ENCODE measurements around the gene CCM2L. TPM values are rescaled to one million over a fixed set of nuclear protein-coding genes. Genes with fewer than 3 reads are reported as not detected.

Gene CCM2L
- polyA plus RNA-seq, 2 of the 4 experiments (the other 2 are of a cell fraction): 0.05 to 0.18 TPM

- ATAC-seq (no peak), FAIRE-seq (no peak)
- CTCF ChIA-PET: interaction anchor here (0.6 to 2.8 kb wide), 3 partner anchors 27 to 146 kb away, joined by 3 to 10 read pairs (median 4); no protein-coding TSS in a partner anchor
These were observed 54.4 kb downstream of the CCM2L start for GRCh38 chr20:32064667-32065066.

DNA sequence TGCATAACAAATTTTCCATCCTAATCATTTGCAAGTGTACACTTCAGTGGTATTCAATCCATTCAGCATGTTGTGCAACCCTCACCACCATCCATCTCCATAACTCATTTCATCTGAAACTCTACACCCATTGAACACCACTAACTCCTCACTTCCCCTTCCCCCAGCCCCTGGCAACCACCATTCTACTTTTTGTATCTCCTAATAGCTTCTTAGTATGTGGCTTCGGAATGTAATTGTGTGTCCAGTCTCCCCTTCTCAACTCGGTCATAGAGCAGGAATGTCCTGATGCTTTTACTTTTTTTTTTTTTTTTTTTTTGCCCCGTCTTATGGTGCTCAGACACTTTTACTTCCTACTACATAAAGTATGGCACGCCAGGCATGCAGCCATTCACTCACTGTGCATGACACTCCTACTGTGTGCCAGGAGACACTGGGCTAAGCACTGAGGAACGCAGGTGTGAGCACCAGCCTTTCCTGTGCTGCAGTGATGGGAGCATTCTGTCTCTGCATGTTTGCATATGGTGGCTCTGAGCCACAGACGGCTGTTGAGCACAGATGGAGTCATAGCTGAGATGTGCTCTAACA lies 57.1 kb downstream of the CCM2L start:
- FAIRE-seq (no peak), ATAC-seq (peak in 1 of 2 experiments; percentile 59; a peak in 4 of 6 replicates), DNase-seq (ENCODE audit: low read depth in 1 of 2, low spot score in 1 of 2) (peak in 1 of 2 experiments; percentile 21)
- POLR2A ChIA-PET: no interaction called here
- no peaks in the 10 kb centered on the region for H3K4me1 ChIP-seq
- no peaks in the 10 kb centered on the region for H3K9me3 ChIP-seq
- H3K4me2 ChIP-seq: 0 out of 3 replicates have a peak overlapping the region, but pooled peaks have one; percentile 7
- H3K4me3 ChIP-seq: no peak overlapping the region
- CTCF ChIA-PET: interaction anchor here (0.9 to 1.6 kb wide), 3 partner anchors 26 to 215 kb away, joined by 3 read pairs; no protein-coding TSS in a partner anchor
- H3K27ac ChIP-seq: no peak overlapping the region
- TF ChIP-seq CEBPB (IDR thresholded peaks at IDR 0.05): 0 out of 4 replicates have a peak, but pooled peaks of 1 of the 2 experiments have one; percentile 20
- TF ChIP-seq CHD2 (IDR thresholded peaks at IDR 0.05; ENCODE audit: low read length, partially characterized antibody): no peak
- 39% methylated on average over 6 of the region's 6 CpGs for WGBS (ENCODE audit: missing lambda C conversion rate)

More at GRCh38 chr20:32064667-32065066, 54.4 kb downstream of the CCM2L start:
- DNase-seq (ENCODE audit: low read depth in 1 of 2, low spot score in 1 of 2): no peak
- Histone ChIP-seq H3K27ac (no peak overlapping the region), H3K4me3 (no peak overlapping the region), H3K9me3 (no peaks in the 10 kb centered on the region), H3K4me2 (no peak overlapping the region), H3K4me1 (no peaks in the 10 kb centered on the region)
- POLR2A ChIA-PET: no interaction called here
- WGBS (ENCODE audit: missing lambda C conversion rate): 59% methylated on average over 7 of the region's 7 CpGs
- TF ChIP-seq SREBF2 (IDR thresholded peaks at IDR 0.05) (no peak), ZNF302 (CRISPR knock-in tag; IDR thresholded peaks at IDR 0.05) (no peak)
- TF ChIP-seq, protein P1, sequence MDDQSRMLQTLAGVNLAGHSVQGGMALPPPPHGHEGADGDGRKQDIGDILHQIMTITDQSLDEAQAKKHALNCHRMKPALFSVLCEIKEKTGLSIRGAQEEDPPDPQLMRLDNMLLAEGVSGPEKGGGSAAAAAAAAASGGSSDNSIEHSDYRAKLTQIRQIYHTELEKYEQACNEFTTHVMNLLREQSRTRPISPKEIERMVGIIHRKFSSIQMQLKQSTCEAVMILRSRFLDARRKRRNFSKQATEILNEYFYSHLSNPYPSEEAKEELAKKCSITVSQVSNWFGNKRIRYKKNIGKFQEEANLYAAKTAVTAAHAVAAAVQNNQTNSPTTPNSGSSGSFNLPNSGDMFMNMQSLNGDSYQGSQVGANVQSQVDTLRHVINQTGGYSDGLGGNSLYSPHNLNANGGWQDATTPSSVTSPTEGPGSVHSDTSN (IDR thresholded peaks at IDR 0.05): no peak

- Histone ChIP-seq H3K4me2 (no peak overlapping the region), H3K4me1 (no peaks in the 10 kb centered on the region), H3K27ac (no peak overlapping the region), H3K9me3 (no peaks in the 10 kb centered on the region), H3K4me3 (no peak overlapping the region)
- WGBS (ENCODE audit: missing lambda C conversion rate): 96% methylated on average over 2 of the region's 2 CpGs
- ChIA-PET CTCF (interaction anchor here (1.5 to 1.6 kb wide), 2 partner anchors 23 to 25 kb away, joined by 3 to 5 read pairs; no protein-coding TSS in a partner anchor), POLR2A (no interaction called here)
- no peak for TF ChIP-seq ZFP36 (IDR thresholded peaks at IDR 0.05; ENCODE audit: borderline replicate concordance, partially characterized antibody)
- no peak for TF ChIP-seq SMC3 (IDR thresholded peaks at IDR 0.05)
- no peak for TF ChIP-seq BHLHE40 (IDR thresholded peaks at IDR 0.05; ENCODE audit: low read depth, low read length)
- no peak for TF ChIP-seq FOXS1 (CRISPR knock-in tag; IDR thresholded peaks at IDR 0.05)
- no peak for TF ChIP-seq JUN (IDR thresholded peaks at IDR 0.05)
- no peak for TF ChIP-seq HOXB5 (CRISPR knock-in tag; IDR thresholded peaks at IDR 0.05)
- TF ChIP-seq MAZ (IDR thresholded peaks at IDR 0.05; ENCODE audit: borderline replicate concordance, low read depth, low read length): no peak
- TF ChIP-seq FOSB (CRISPR knock-in tag; IDR thresholded peaks at IDR 0.05): no peak
- TF ChIP-seq SREBF2 (IDR thresholded peaks at IDR 0.05): no peak
- TF ChIP-seq TFCP2L1 (CRISPR knock-in tag; IDR thresholded peaks at IDR 0.05): no peak
- TF ChIP-seq, protein P1 (IDR thresholded peaks at IDR 0.05): no peak
- TF ChIP-seq HOXB13 (CRISPR knock-in tag; IDR thresholded peaks at IDR 0.05; ENCODE audit: low read depth): no peak
- TF ChIP-seq ZSCAN20 (CRISPR knock-in tag; IDR thresholded peaks at IDR 0.05): no peak
- TF ChIP-seq HDAC2 (IDR thresholded peaks at IDR 0.05): no peak
- TF ChIP-seq GATA3 (IDR thresholded peaks at IDR 0.05; ENCODE audit: borderline replicate concordance): no peak
- no peak for TF ChIP-seq E2F6 (IDR thresholded peaks at IDR 0.05; ENCODE audit: borderline replicate concordance, low read depth)
- TF ChIP-seq, protein P2, sequence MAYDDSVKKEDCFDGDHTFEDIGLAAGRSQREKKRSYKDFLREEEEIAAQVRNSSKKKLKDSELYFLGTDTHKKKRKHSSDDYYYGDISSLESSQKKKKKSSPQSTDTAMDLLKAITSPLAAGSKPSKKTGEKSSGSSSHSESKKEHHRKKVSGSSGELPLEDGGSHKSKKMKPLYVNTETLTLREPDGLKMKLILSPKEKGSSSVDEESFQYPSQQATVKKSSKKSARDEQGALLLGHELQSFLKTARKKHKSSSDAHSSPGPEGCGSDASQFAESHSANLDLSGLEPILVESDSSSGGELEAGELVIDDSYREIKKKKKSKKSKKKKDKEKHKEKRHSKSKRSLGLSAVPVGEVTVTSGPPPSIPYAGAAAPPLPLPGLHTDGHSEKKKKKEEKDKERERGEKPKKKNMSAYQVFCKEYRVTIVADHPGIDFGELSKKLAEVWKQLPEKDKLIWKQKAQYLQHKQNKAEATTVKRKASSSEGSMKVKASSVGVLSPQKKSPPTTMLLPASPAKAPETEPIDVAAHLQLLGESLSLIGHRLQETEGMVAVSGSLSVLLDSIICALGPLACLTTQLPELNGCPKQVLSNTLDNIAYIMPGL (CRISPR knock-in tag; IDR thresholded peaks at IDR 0.05; ENCODE audit: borderline replicate concordance): no peak
- ATAC-seq (no peak), FAIRE-seq (no peak), DNase-seq (ENCODE audit: low read depth in 1 of 2, low spot score in 1 of 2) (no peak)
These were observed 57.9 kb downstream of the CCM2L start for GRCh38 chr20:32068174-32068573.
